ENCODE measurements around the gene HDAC11.

HDAC11 gene

GRCh38 chr3:13522236-13522635 lies 42.1 kb downstream of the HDAC11 start:
- DNase-seq (ENCODE audit: extremely low read depth in 1 of 2, low read depth in 1 of 2), result no peak

DNA sequence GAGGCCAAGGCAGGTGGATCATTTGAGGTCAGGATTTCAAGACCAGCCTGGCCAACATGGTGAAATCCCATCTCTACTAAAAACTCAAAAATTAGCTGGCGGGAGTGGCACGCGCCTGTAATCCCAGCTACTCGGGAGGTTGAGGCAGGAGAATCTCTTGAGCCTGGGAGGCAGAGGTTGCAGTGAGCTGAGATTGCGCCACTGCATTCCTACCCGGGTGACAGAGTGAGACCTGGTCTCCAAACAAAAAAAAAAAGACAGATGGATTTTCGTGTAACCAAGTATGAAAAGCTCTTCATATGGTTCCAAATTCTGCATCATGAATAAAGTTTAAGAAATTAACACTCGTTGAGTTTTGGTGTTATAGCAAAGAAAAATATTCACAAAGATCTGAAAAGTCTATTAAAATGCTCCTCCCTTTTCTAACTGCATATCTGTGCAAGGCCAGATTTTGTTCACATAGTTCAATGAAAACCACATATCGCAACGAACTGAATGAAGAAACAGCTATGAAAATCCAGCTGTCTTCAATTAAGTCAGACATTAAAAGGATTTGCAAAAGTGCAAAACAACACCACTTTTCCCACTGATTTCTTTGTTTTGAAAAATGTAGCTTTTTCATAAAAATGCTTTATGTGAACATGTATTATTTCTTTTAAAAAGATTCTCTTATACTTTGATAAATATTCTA lies 45.0 kb downstream of the HDAC11 start:
- DNase-seq (ENCODE audit: extremely low read depth in 1 of 2, low read depth in 1 of 2), result no peak

DNA sequence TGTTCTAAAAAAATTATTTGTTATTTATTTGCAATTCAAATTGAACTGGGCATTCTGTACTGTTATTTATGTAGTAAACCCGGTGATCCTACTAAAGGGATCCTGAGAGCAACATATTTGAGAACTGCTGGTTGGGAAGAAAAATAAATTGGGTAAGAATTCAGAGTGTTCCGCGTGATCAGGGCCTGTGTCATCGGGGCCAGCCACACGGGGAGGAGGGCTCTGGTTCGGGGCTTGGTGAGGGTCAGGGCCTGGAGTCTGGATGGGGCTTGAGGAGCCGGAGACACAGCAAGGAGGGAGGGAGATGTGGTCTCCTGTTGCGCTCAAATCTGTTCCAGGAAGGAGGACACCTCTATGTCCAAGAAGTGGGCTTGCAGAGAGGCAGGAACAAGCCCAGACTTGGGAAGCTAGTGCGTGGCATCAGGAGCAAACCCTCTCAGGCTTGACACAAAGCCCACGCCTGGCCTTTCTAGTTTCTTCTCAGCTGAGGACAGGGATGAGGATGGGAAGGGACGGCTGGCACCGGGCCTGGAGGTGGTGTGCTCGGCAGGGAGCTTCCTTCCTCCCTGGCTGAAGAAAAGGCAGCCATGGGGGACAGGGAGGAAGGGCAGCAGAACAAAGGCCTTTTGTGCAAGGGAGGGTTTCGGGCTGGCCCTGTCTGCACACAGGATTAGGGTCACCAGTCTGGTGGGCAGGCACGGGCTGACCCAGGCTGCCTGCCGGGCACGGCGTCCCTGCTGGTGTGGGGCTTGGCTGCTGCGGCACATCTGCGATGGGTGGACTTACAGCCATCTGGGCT lies 45.9 kb downstream of the HDAC11 start:
- DNase-seq (ENCODE audit: extremely low read depth in 1 of 2, low read depth in 1 of 2), result no peak

DNA sequence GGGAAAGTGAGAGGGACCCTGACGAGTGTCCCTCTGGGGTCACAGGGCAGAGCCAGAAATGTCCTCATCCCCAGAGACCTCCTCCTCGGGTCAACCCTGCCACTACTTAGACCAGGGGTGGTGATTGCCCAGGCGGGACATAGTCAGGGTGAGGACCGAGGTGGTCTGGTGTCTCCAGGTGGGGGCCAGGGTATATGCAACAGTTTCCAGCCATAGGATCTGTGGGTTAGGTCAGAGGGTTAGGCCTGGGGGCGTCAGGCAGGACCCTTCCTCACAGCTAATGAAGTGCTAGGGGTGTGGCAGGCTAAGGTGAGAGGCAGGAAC lies 46.5 kb downstream of the HDAC11 start:
- DNase-seq (ENCODE audit: extremely low read depth in 1 of 2, low read depth in 1 of 2), result no peak

- DNase-seq (ENCODE audit: extremely low read depth in 1 of 2, low read depth in 1 of 2), result no peak
Measured at GRCh38 chr3:13528217-13528867, 48.2 kb downstream of the HDAC11 start.

DNA sequence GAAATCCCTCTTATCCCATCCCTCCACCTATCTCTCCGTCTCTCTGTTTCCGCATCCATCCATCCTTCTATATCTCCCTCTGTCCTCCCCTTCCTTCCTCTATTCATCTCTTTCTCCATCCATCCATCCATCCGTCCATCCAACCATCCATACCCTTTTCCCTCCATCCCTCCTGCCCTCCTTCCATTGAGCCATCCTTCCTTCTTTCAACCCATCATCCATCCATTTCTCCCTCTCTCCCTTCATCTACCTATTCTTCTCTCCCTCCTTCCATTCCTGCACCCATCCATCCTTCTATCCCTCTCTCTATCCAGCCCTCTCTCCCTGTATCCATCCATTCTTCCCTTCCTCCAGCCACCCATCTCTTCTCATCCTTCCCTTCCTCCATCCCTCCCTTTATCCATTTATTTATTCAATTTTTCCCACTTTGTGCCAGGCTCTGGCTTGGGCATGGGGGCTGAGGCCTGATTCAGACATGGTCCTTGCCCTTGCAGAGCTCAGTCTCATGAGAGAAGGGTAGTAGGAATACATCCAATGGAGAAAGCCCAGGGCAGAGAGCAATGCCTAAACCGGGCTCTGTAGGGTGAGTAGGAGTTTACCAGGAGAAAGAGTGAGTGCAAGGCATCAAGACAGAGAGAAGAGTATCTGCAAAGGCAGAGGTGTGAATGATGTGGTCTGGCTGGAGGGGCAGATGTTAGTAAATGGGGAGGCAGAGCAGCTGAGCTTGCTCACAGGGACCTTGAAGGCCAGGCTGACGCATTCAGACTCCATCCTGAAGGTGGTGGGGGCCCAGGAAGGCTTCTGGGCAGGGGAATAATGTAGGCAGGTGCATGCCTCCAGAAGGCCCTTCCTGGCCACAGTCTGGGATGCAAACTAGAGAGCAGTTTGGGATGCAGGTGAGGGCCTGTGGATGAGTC lies 49.3 kb downstream of the HDAC11 start:
- DNase-seq (ENCODE audit: extremely low read depth in 1 of 2, low read depth in 1 of 2), result no peak

- DNase-seq (ENCODE audit: extremely low read depth in 1 of 2, low read depth in 1 of 2), result no peak
Measured at GRCh38 chr3:13530241-13531009, 50.3 kb downstream of the HDAC11 start.

DNA sequence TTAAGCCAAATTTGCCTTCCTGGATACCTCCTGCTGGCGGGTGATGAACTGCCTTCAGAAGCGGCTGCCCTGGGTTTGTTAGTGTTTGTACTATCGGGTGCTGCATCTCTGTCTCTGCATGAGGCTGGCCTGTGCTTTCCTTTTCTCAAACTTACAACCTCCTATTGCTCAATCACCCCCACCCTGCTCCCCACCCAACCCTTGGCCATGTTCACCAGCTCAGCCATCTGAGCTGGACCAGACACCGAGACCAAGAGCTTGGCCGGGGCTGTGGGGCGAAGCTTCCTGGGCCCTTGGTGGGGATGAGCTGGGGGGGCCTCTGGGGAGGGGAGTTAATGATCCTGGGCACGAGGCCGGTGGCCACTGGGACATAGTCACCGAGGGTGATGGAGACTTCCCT lies 52.0 kb downstream of the HDAC11 start:
- no peak for DNase-seq (ENCODE audit: extremely low read depth in 1 of 2, low read depth in 1 of 2)

- DNase-seq (ENCODE audit: extremely low read depth in 1 of 2, low read depth in 1 of 2), result no peak
Measured at GRCh38 chr3:13532631-13533030, 52.5 kb downstream of the HDAC11 start.

- no peak for DNase-seq (ENCODE audit: extremely low read depth in 1 of 2, low read depth in 1 of 2)
Measured at GRCh38 chr3:13533885-13534301, 53.8 kb downstream of the HDAC11 start.

- DNase-seq (ENCODE audit: extremely low read depth in 1 of 2, low read depth in 1 of 2), result no peak
Measured at GRCh38 chr3:13535526-13535875, 55.4 kb downstream of the HDAC11 start.

GRCh38 chr3:13535905-13536304 lies 55.8 kb downstream of the HDAC11 start:
- no peak for DNase-seq (ENCODE audit: extremely low read depth in 1 of 2, low read depth in 1 of 2)

- DNase-seq (ENCODE audit: extremely low read depth in 1 of 2, low read depth in 1 of 2), result no peak
Measured at GRCh38 chr3:13536432-13536831, 56.3 kb downstream of the HDAC11 start.

DNA sequence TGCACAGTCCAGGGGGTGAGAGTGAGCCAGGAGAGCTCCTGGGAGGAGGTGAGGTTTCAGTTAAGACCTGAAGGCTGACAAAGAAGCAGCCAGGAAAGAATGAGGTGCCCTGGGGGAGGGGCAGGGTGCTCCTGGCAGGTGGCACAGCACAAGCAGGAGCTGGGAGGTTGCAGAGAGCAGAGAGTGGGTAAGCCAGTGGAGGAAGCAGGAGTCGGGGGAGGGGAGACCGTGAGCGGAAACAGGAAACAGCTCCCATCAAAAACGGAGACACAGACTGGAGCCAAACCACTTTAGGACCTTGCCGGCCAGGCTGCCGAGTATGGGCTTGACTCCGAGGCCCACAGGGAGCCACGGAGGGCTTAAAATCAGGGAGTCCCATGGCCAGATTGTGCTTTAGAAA lies 56.7 kb downstream of the HDAC11 start:
- no peak for DNase-seq (ENCODE audit: extremely low read depth in 1 of 2, low read depth in 1 of 2)

- no peak for DNase-seq (ENCODE audit: extremely low read depth in 1 of 2, low read depth in 1 of 2)
Measured at GRCh38 chr3:13537244-13537908, 57.3 kb downstream of the HDAC11 start.

DNA sequence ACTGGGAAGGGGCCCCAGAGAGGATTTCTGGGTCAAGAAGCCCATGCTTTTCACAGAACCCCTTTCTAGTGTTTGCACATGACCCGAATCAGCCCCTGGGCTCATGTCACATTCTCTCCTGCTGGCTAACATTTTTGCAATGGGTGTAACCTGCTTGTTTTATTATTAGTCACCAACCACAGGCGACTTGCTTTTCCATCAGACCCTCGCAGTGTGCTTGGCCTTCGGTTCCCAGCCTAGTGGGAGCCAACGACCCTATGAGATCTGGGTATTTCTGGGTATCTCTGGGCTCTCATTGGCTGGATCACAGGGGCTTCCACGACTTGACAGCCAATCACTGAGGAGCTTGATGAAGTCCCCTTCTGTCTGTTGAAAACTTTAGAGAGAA lies 57.8 kb downstream of the HDAC11 start:
- DNase-seq (ENCODE audit: extremely low read depth in 1 of 2, low read depth in 1 of 2), result no peak

- no peak for DNase-seq (ENCODE audit: extremely low read depth in 1 of 2, low read depth in 1 of 2)
Measured at GRCh38 chr3:13538520-13539291, 58.6 kb downstream of the HDAC11 start.

DNA sequence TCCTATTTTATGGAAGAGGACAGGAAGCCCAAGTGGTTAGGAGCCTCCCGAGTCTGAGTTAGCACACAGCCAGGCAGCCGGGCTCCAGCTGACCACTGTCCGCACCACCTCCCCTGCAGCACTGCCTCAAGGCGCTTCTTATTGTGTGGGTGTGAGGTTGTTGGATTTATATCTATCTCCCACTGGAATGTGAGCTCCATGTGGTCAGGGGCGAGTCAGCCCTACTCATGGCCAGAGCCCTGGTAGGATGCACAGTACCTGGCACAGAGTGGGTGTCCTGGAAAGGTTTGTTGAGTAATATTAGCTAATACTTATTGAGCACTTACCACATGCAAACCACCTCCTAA lies 59.2 kb downstream of the HDAC11 start:
- DNase-seq (ENCODE audit: extremely low read depth in 1 of 2, low read depth in 1 of 2), result no peak

DNA sequence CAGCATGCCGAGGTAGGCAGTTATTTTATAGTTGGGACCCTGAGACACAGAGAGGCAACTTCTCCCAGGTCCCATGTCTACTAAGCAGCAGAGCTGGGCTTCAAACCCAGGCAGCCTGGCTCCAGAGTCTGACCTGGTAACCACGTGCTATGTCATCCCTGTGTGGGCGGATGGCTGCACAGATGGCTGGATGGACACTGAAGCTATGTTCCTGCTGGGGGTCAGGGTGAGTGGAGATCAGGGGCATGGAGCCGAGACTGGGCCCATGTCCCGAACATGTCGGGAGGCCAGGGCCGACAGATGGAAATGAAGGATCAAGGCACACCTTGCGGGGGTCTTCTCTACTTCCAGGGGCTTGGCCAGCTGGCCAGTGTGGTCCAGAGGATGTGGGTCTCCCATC lies 59.6 kb downstream of the HDAC11 start:
- no peak for DNase-seq (ENCODE audit: extremely low read depth in 1 of 2, low read depth in 1 of 2)
